Astrocyte (in vitro differentiated cells and primary cell): Measurements from ENCODE around the gene LETMD1. TPM values are rescaled to one million over a fixed set of nuclear protein-coding genes. Genes with fewer than 3 reads are reported as not detected.

Experiments
- DNase-seq: peaks from one replicate; pipeline ENCODE4 v3.0.0-alpha.2; 2010; ENCODE audit warnings: low read depth
- FAIRE-seq: peaks from 2 replicates; lab custom pipeline; 2011; peaks lifted over from hg19 to GRCh38; lab: Jason Lieb, UNC
- H2AFZ ChIP-seq: 2 replicates; pipeline ENCODE4 v1.6.0; 2012; ENCODE audit warnings: low read depth, low read length, inconsistent platforms
- H3K27ac ChIP-seq: 2 replicates; pipeline ENCODE4 v1.5.1; 2011; ENCODE audit warnings: low read depth, low read length, inconsistent platforms
- H3K27me3 ChIP-seq: 2 replicates; pipeline ENCODE4 v1.6.0; 2011; ENCODE audit warnings: low read length, inconsistent platforms; ENCODE audit not compliant: insufficient read depth
- H3K36me3 ChIP-seq: 2 replicates; pipeline ENCODE4 v1.5.1; 2011; ENCODE audit warnings: low read length, inconsistent platforms; ENCODE audit not compliant: insufficient read depth
- H3K4me1 ChIP-seq: 2 replicates; pipeline ENCODE4 v1.5.1; 2011; ENCODE audit warnings: low read length, inconsistent platforms; ENCODE audit not compliant: insufficient read depth
- H3K4me2 ChIP-seq: 2 replicates; pipeline ENCODE4 v1.6.0; 2012; ENCODE audit warnings: low read length, inconsistent platforms
- H3K4me3 ChIP-seq: 2 replicates; pipeline ENCODE4 v1.5.1; 2011; ENCODE audit warnings: low read depth, mild to moderate bottlenecking, low read length, inconsistent platforms; ENCODE audit not compliant: insufficient read depth
- H3K79me2 ChIP-seq: 2 replicates; pipeline ENCODE4 v1.6.0; 2012; ENCODE audit warnings: mild to moderate bottlenecking, low read length, inconsistent platforms; ENCODE audit not compliant: insufficient read depth
- H3K9ac ChIP-seq: 2 replicates; pipeline ENCODE4 v1.6.0; 2012; ENCODE audit warnings: mild to moderate bottlenecking, low read length, inconsistent platforms
- H3K9me3 ChIP-seq: 2 replicates; pipeline ENCODE4 v1.5.1; 2012; ENCODE audit warnings: low read depth, mild to moderate bottlenecking, low read length, inconsistent platforms; ENCODE audit not compliant: insufficient read depth
- H4K20me1 ChIP-seq: 2 replicates; pipeline ENCODE4 v1.6.0; 2012; ENCODE audit warnings: low read length, inconsistent platforms; ENCODE audit not compliant: insufficient read depth
- H3K27ac Mint-ChIP-seq: one replicate; pipeline ENCODE4 v1.8.0; 2021; ENCODE audit warnings: mild to moderate bottlenecking, mixed read lengths; ENCODE audit not compliant: unreplicated experiment
- H3K27me3 Mint-ChIP-seq: one replicate; pipeline ENCODE4 v1.8.0; 2021; ENCODE audit warnings: low read depth, mixed read lengths; ENCODE audit not compliant: unreplicated experiment
- H3K36me3 Mint-ChIP-seq: one replicate; pipeline ENCODE4 v1.8.0; 2021; ENCODE audit warnings: low read depth, mixed read lengths; ENCODE audit not compliant: unreplicated experiment
- H3K4me1 Mint-ChIP-seq: one replicate; pipeline ENCODE4 v1.8.0; 2021; ENCODE audit warnings: low read depth, mixed read lengths; ENCODE audit not compliant: unreplicated experiment
- H3K4me3 Mint-ChIP-seq: one replicate; pipeline ENCODE4 v1.8.0; 2021; ENCODE audit warnings: mild to moderate bottlenecking, moderate library complexity, mixed read lengths; ENCODE audit not compliant: unreplicated experiment
- H3K9me3 Mint-ChIP-seq: one replicate; pipeline ENCODE4 v1.8.0; 2021; ENCODE audit warnings: mild to moderate bottlenecking, mixed read lengths; ENCODE audit not compliant: unreplicated experiment
- EZH2 ChIP-seq: IDR thresholded peaks from 2 replicates; pipeline ENCODE4 v1.6.1; 2012; ENCODE audit warnings: mild to moderate bottlenecking, low read length, inconsistent platforms; ENCODE audit not compliant: insufficient read depth
- total RNA-seq: library from RNA; stranded (reverse); gene quantifications from 2 replicates; pipeline ENCODE4 v1.2.1, GENCODE V29; 2021
- TF ChIP-seq, protein P1 (sequence below): IDR thresholded peaks from 2 replicates; pipeline ENCODE4 v1.5.1; 2011; ENCODE audit warnings: low read depth, mild to moderate bottlenecking, inconsistent platforms, low read length, moderate library complexity; ENCODE audit not compliant: insufficient read depth

LETMD1 gene
- total RNA-seq, 1 donor from 2014 or later = 25.2 TPM

- Histone ChIP-seq H3K4me2 (no peak overlapping the region), H3K36me3 (peaks cover 2% of the 10 kb centered on the region), H3K9me3 (no peaks in the 10 kb centered on the region), H3K27ac (no peak overlapping the region), H3K79me2 (peaks cover 25% of the 10 kb centered on the region), H4K20me1 (peaks cover 22% of the 10 kb centered on the region), H2AFZ (no peak overlapping the region), H3K4me1 (peaks cover 13% of the 10 kb centered on the region), H3K27me3 (no peaks in the 10 kb centered on the region), H3K4me3 (no peak overlapping the region), H3K9ac (no peak overlapping the region)
- TF ChIP-seq, protein P1, sequence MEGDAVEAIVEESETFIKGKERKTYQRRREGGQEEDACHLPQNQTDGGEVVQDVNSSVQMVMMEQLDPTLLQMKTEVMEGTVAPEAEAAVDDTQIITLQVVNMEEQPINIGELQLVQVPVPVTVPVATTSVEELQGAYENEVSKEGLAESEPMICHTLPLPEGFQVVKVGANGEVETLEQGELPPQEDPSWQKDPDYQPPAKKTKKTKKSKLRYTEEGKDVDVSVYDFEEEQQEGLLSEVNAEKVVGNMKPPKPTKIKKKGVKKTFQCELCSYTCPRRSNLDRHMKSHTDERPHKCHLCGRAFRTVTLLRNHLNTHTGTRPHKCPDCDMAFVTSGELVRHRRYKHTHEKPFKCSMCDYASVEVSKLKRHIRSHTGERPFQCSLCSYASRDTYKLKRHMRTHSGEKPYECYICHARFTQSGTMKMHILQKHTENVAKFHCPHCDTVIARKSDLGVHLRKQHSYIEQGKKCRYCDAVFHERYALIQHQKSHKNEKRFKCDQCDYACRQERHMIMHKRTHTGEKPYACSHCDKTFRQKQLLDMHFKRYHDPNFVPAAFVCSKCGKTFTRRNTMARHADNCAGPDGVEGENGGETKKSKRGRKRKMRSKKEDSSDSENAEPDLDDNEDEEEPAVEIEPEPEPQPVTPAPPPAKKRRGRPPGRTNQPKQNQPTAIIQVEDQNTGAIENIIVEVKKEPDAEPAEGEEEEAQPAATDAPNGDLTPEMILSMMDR = no peak
- no peak for TF ChIP-seq EZH2
- FAIRE-seq (no peak), DNase-seq (no peak)
- Mint-ChIP-seq H3K9me3 (no peaks in the 10 kb centered on the region), H3K4me1 (peaks cover 13% of the 10 kb centered on the region), H3K4me3 (no peak overlapping the region), H3K36me3 (peaks cover 4% of the 10 kb centered on the region), H3K27me3 (no peaks in the 10 kb centered on the region), H3K27ac (no peak overlapping the region)
Observed at GRCh38 chr12:51085757-51086156, 37.6 kb downstream of the LETMD1 start.

DNA sequence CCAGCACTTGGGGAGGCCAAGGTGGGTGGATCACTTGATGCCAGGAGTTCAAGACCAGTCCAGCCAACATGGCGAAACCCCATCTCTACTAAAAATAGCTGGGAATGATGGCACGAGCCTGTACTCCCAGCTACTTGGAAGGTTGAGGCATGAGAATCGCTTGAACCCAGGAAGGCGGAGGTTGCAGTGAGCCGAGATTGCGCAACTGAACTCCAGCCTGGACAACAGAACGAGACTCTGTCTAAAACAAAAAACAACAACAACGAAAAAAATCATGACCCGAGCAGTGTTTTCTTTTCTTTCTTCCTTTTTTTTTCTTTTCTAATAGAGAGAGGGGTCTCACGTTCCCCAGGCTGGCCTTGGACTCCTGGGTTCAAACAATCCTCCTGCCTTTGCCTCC lies 38.8 kb downstream of the LETMD1 start:
- Histone ChIP-seq H3K9me3 (no peaks in the 10 kb centered on the region), H3K4me1 (peaks cover 9% of the 10 kb centered on the region), H3K4me2 (no peak overlapping the region), H3K9ac (no peak overlapping the region), H3K27me3 (no peaks in the 10 kb centered on the region), H3K79me2 (peaks cover 14% of the 10 kb centered on the region), H3K36me3 (peaks cover 2% of the 10 kb centered on the region), H3K4me3 (no peak overlapping the region), H4K20me1 (peaks cover 11% of the 10 kb centered on the region), H3K27ac (no peak overlapping the region), H2AFZ (no peak overlapping the region)
- Mint-ChIP-seq H3K4me1 (peaks cover 7% of the 10 kb centered on the region), H3K4me3 (no peak overlapping the region), H3K36me3 (peaks cover 4% of the 10 kb centered on the region), H3K27ac (no peak overlapping the region), H3K9me3 (no peaks in the 10 kb centered on the region), H3K27me3 (no peaks in the 10 kb centered on the region)
- DNase-seq (no peak), FAIRE-seq (no peak)
- TF ChIP-seq, protein P1 = no peak
- TF ChIP-seq EZH2 = no peak

- H3K4me1 Mint-ChIP-seq = peaks cover 4% of the 10 kb centered on the region
- Histone ChIP-seq H3K9me3 (no peaks in the 10 kb centered on the region), H3K4me1 (peaks cover 3% of the 10 kb centered on the region), H4K20me1 (peaks cover 2% of the 10 kb centered on the region), H2AFZ (no peak overlapping the region), H3K27me3 (no peaks in the 10 kb centered on the region), H3K9ac (no peak overlapping the region), H3K79me2 (peaks cover 5% of the 10 kb centered on the region), H3K4me2 (no peak overlapping the region), H3K4me3 (no peak overlapping the region), H3K27ac (no peak overlapping the region), H3K36me3 (peaks cover 2% of the 10 kb centered on the region)
- no peak for FAIRE-seq
- H3K36me3 Mint-ChIP-seq = peaks cover 4% of the 10 kb centered on the region
- no peak overlapping the region for H3K27ac Mint-ChIP-seq
- H3K27me3 Mint-ChIP-seq = no peaks in the 10 kb centered on the region
- no peaks in the 10 kb centered on the region for H3K9me3 Mint-ChIP-seq
- H3K4me3 Mint-ChIP-seq = no peak overlapping the region
- no peak for TF ChIP-seq EZH2
- TF ChIP-seq, protein P1 = no peak
- DNase-seq = no peak
Observed at GRCh38 chr12:51087818-51088217, 39.7 kb downstream of the LETMD1 start.
